HEK293 (cell line): ENCODE measurements around the gene PCDH15.

Experiments used
- CTCF ChIA-PET: fragments of 350-600 bp; formaldehyde crosslinking; extraction: SDS; loops from one replicate; lab custom pipeline; 2021; ENCODE audit warnings: antibody characterized with exemption; lab: Yijun Ruan, JAX
- POLR2A ChIA-PET: fragments of 300-600 bp; formaldehyde crosslinking; extraction: SDS; loops from one replicate; lab custom pipeline; 2020; ENCODE audit warnings: antibody characterized with exemption, inconsistent platforms; lab: Yijun Ruan, JAX
- H3K27ac ChIP-seq: fragments of 200-500 bp; sonication (Bioruptor generic); 2 replicates; pipeline ENCODE4 v1.5.1; 2014; ENCODE audit warnings: low read depth, low read length, control low read depth, inconsistent platforms; ENCODE audit errors: extremely low read depth
- H3K36me3 ChIP-seq, 2 experiments: fragments of 200-500 bp in 1 of 2; sonication (Bioruptor generic) in 1 of 2; 1 replicate in 1 of 2; 2 replicates in 1 of 2; pipeline ENCODE4 v1.5.1; 2014 to 2017; ENCODE audit warnings: inconsistent platforms in 2 of 2, low read length in 2 of 2; ENCODE audit not compliant: control insufficient read depth in 2 of 2, insufficient read depth in 1 of 2
- H3K4me1 ChIP-seq: fragments of 200-500 bp; sonication (Bioruptor generic); 2 replicates; pipeline ENCODE4 v1.5.1; 2014; ENCODE audit warnings: mild to moderate bottlenecking, low read length, inconsistent platforms; ENCODE audit not compliant: control insufficient read depth, insufficient read depth
- H3K4me3 ChIP-seq: 2 replicates; pipeline ENCODE4 v1.5.1; 2011; ENCODE audit warnings: low read depth, mild to moderate bottlenecking, control low read depth, low read length, moderate library complexity
- H3K9me3 ChIP-seq: fragments of 200-500 bp; sonication (Bioruptor generic); 2 replicates; pipeline ENCODE4 v1.5.1; 2014; ENCODE audit warnings: low read depth, low read length, inconsistent platforms; ENCODE audit not compliant: control insufficient read depth, insufficient read depth
- AEBP2 ChIP-seq: fragments of 450-650 bp; formaldehyde crosslinking; IDR thresholded peaks from 2 replicates; pipeline ENCODE4 v1.5.1; 2016; ENCODE audit warnings: missing biosample characterization, missing genetic modification characterization, borderline replicate concordance
- KLF17 ChIP-seq: fragments of 450-650 bp; formaldehyde crosslinking; IDR thresholded peaks from 2 replicates; pipeline ENCODE4 v1.5.1; 2016; ENCODE audit warnings: missing biosample characterization, missing genetic modification characterization
- KLF8 ChIP-seq: fragments of 450-650 bp; formaldehyde crosslinking; IDR thresholded peaks from 2 replicates; pipeline ENCODE4 v1.5.1; 2016; ENCODE audit warnings: missing biosample characterization, missing genetic modification characterization
- OSR2 ChIP-seq: fragments of 450-650 bp; formaldehyde crosslinking; IDR thresholded peaks from 2 replicates; pipeline ENCODE4 v1.5.1; 2016; ENCODE audit warnings: missing biosample characterization, missing genetic modification characterization
- SCRT1 ChIP-seq: fragments of 450-650 bp; formaldehyde crosslinking; IDR thresholded peaks from 2 replicates; pipeline ENCODE4 v1.5.1; 2016; ENCODE audit warnings: missing biosample characterization, missing genetic modification characterization, borderline replicate concordance
- SETDB1 ChIP-seq: IDR thresholded peaks from one replicate; pipeline ENCODE4 v1.6.1; 2017; ENCODE audit warnings: mild to moderate bottlenecking, low read length, moderate library complexity, mixed read lengths; ENCODE audit not compliant: insufficient read length
- TRIM28 ChIP-seq: IDR thresholded peaks from 2 replicates; pipeline ENCODE4 v1.6.1; 2011; ENCODE audit warnings: low read length, control low read depth, borderline replicate concordance
- ZBTB6 ChIP-seq: fragments of 450-650 bp; formaldehyde crosslinking; IDR thresholded peaks from 2 replicates; pipeline ENCODE4 v1.5.1; 2017; ENCODE audit warnings: missing biosample characterization, missing genetic modification characterization
- ZFP69B ChIP-seq: fragments of 450-650 bp; formaldehyde crosslinking; IDR thresholded peaks from 2 replicates; pipeline ENCODE4 v1.5.1; 2016; ENCODE audit warnings: missing biosample characterization, missing genetic modification characterization
- ZNF112 ChIP-seq: fragments of 450-650 bp; formaldehyde crosslinking; IDR thresholded peaks from 2 replicates; pipeline ENCODE4 v1.5.0; 2017; ENCODE audit warnings: missing biosample characterization, missing genetic modification characterization
- ZNF148 ChIP-seq: fragments of 450-650 bp; formaldehyde crosslinking; IDR thresholded peaks from 2 replicates; pipeline ENCODE4 v1.5.0; 2017; ENCODE audit warnings: missing biosample characterization, missing genetic modification characterization, borderline replicate concordance
- ZNF19 ChIP-seq: fragments of 450-650 bp; formaldehyde crosslinking; IDR thresholded peaks from 2 replicates; pipeline ENCODE4; 2016; ENCODE audit warnings: missing biosample characterization, missing genetic modification characterization, low read depth
- ZNF24 ChIP-seq: fragments of 450-650 bp; formaldehyde crosslinking; IDR thresholded peaks from 2 replicates; pipeline ENCODE4 v1.5.1; 2016; ENCODE audit warnings: missing biosample characterization, missing genetic modification characterization
- ZNF248 ChIP-seq: fragments of 450-650 bp; formaldehyde crosslinking; IDR thresholded peaks from 2 replicates; pipeline ENCODE4 v1.5.1; 2017; ENCODE audit warnings: missing biosample characterization, missing genetic modification characterization
- ZNF274 ChIP-seq, 2 experiments: fragments of 200-500 bp in 1 of 2; fragments of 450-650 bp in 1 of 2; sonication (Bioruptor generic) in 1 of 2; formaldehyde crosslinking in 1 of 2; IDR thresholded peaks; 2 replicates each; pipeline versions ENCODE4 v1.5.1 to v1.6.1; 2014 to 2016; ENCODE audit warnings: borderline replicate concordance in 1 of 2, inconsistent platforms in 1 of 2, low read length in 1 of 2, missing biosample characterization in 1 of 2, missing genetic modification characterization in 1 of 2
- ZNF341 ChIP-seq: fragments of 450-650 bp; formaldehyde crosslinking; IDR thresholded peaks from 2 replicates; pipeline ENCODE4; 2016; ENCODE audit warnings: low read depth, missing biosample characterization, missing genetic modification characterization
- ZNF391 ChIP-seq: fragments of 450-650 bp; formaldehyde crosslinking; IDR thresholded peaks from 2 replicates; pipeline ENCODE4 v1.5.1; 2016; ENCODE audit warnings: low read depth, missing biosample characterization, missing genetic modification characterization, borderline replicate concordance
- ZNF48 ChIP-seq: fragments of 450-650 bp; formaldehyde crosslinking; IDR thresholded peaks from 2 replicates; pipeline ENCODE4 v1.5.1; 2016; ENCODE audit warnings: missing biosample characterization, missing genetic modification characterization
- ZNF561 ChIP-seq: fragments of 450-650 bp; IDR thresholded peaks from 2 replicates; pipeline ENCODE4 v1.5.1; 2018; ENCODE audit warnings: missing biosample characterization, missing genetic modification characterization, borderline replicate concordance
- ZNF585B ChIP-seq: fragments of 450-650 bp; formaldehyde crosslinking; IDR thresholded peaks from 2 replicates; pipeline ENCODE4 v1.5.1; 2016; ENCODE audit warnings: missing biosample characterization, missing genetic modification characterization
- ZNF610 ChIP-seq: fragments of 450-650 bp; formaldehyde crosslinking; IDR thresholded peaks from 2 replicates; pipeline ENCODE4 v1.5.1; 2016; ENCODE audit warnings: missing biosample characterization, missing genetic modification characterization, borderline replicate concordance
- ZNF768 ChIP-seq: fragments of 450-650 bp; formaldehyde crosslinking; IDR thresholded peaks from 2 replicates; pipeline ENCODE4 v1.5.1; 2018; ENCODE audit warnings: missing biosample characterization, mild to moderate bottlenecking, missing genetic modification characterization

Gene PCDH15

GRCh38 chr10:54060572-54060971, 740.5 kb downstream of the PCDH15 start (continued):
- TF ChIP-seq ZNF274 (IDR thresholded peaks at IDR 0.05; ENCODE audit: low read length) (no peak), ZNF274 (tag by site-specific recombination; IDR thresholded peaks at IDR 0.05; ENCODE audit: borderline replicate concordance) (no peak), ZNF391 (tag by site-specific recombination) (no peak)
- TF ChIP-seq, all 188 proteins: peak for 0

- ChIA-PET POLR2A (no interaction called here), CTCF (no interaction called here)
- no peaks in the 10 kb centered on the region for H3K4me1 ChIP-seq
- H3K9me3 ChIP-seq, result no peaks in the 10 kb centered on the region
- no peaks in the 10 kb centered on the region for H3K36me3 ChIP-seq
- H3K4me3 ChIP-seq, result no peak overlapping the region
- peak; percentile 81 for TF ChIP-seq ZNF585B (tag by site-specific recombination)
- TF ChIP-seq AEBP2, result no peak
- no peak for TF ChIP-seq OSR2 (tag by site-specific recombination)
- TF ChIP-seq ZNF248 (tag by site-specific recombination), result no peak
- TF ChIP-seq ZNF48 (tag by site-specific recombination), result no peak
- no peak for TF ChIP-seq ZNF341
- TF ChIP-seq KLF8, result no peak
- no peak for TF ChIP-seq ZNF19
- TF ChIP-seq SETDB1, result peak; percentile 52
- TF ChIP-seq TRIM28, result peak; percentile 67; the same call in 1 of the 2 replicates
- no peak for TF ChIP-seq ZNF148
- TF ChIP-seq ZNF561, result no peak
- TF ChIP-seq ZNF768 (tag by site-specific recombination), result no peak
- no peak overlapping the region for H3K27ac ChIP-seq
Measured at GRCh38 chr10:54057357-54057756, 743.7 kb downstream of the PCDH15 start.

- no peak overlapping the region for H3K27ac ChIP-seq
- CTCF ChIA-PET, result no interaction called here
- H3K36me3 ChIP-seq, result no peaks in the 10 kb centered on the region
- POLR2A ChIA-PET, result no interaction called here
- TF ChIP-seq SCRT1 (tag by site-specific recombination), result no peak
- TF ChIP-seq ZNF561, result no peak
- no peak for TF ChIP-seq KLF17 (tag by site-specific recombination)
- no peak for TF ChIP-seq ZNF610
- no peak for TF ChIP-seq ZNF112
- TF ChIP-seq SETDB1, result no peak
- TF ChIP-seq ZBTB6 (tag by site-specific recombination), result no peak
- TF ChIP-seq ZNF24 (tag by site-specific recombination), result no peak
- TF ChIP-seq ZFP69B (tag by site-specific recombination), result no peak
- H3K4me3 ChIP-seq, result no peak overlapping the region
- no peaks in the 10 kb centered on the region for H3K4me1 ChIP-seq
- no peaks in the 10 kb centered on the region for H3K9me3 ChIP-seq
Measured at GRCh38 chr10:54026340-54026739, 774.7 kb downstream of the PCDH15 start.
